HepG2 (cell line): ENCODE measurements around the gene FDPS.

Experiments used
- CEBPB ChIP-seq: IDR thresholded peaks from 2 replicates; pipeline ENCODE4 v1.6.1; 2011; ENCODE audit warnings: low read depth, low read length, improper control_type of control experiment, borderline replicate concordance
- ETS1 ChIP-seq: sonication (generic); formaldehyde crosslinking; IDR thresholded peaks from 2 replicates; pipeline ENCODE4 v1.4.0; 2020; ENCODE audit warnings: missing genetic modification reagents
- JUNB ChIP-seq: sonication (generic); formaldehyde crosslinking; IDR thresholded peaks from 2 replicates; pipeline ENCODE4 v1.8.0; 2022; ENCODE audit warnings: missing genetic modification reagents, mild to moderate bottlenecking, borderline replicate concordance
- MAFF ChIP-seq: IDR thresholded peaks from 2 replicates; pipeline ENCODE4 v1.6.1; 2011; ENCODE audit warnings: low read depth, low read length, improper control_type of control experiment
- PHF20 ChIP-seq: sonication (generic); formaldehyde crosslinking; IDR thresholded peaks from 2 replicates; pipeline ENCODE4 v1.5.0; 2020; ENCODE audit warnings: mild to moderate bottlenecking, missing genetic modification reagents
- POLR2A ChIP-seq, 2 experiments: IDR thresholded peaks; 2 replicates each; pipeline ENCODE4 v1.6.1; 2011; ENCODE audit warnings: low read depth in 2 of 2, low read length in 2 of 2, mild to moderate bottlenecking in 1 of 2, moderate library complexity in 1 of 2; ENCODE audit not compliant: insufficient read depth in 1 of 2
- ZHX1 ChIP-seq: sonication (generic); formaldehyde crosslinking; IDR thresholded peaks from 2 replicates; pipeline ENCODE4 v1.8.1; 2022; ENCODE audit warnings: low read depth, mild to moderate bottlenecking, missing genetic modification reagents
- ZNF343 ChIP-seq: sonication (generic); formaldehyde crosslinking; IDR thresholded peaks from 2 replicates; pipeline ENCODE4 v1.4.0; 2020; ENCODE audit warnings: mild to moderate bottlenecking, missing genetic modification reagents

- TF ChIP-seq MAFF (no peak), POLR2A (IDR thresholded peaks at IDR 0.05; ENCODE audit: insufficient read depth in 1 of 2, low read depth in 2 of 2, low read length in 2 of 2) (no peak), ETS1 (CRISPR knock-in tag) (no peak), JUNB (CRISPR knock-in tag) (no peak), CEBPB (no peak), ZNF343 (no peak), PHF20 (CRISPR knock-in tag) (no peak), ZHX1 (CRISPR knock-in tag) (no peak)
These were observed 12.8 kb upstream of the FDPS start for GRCh38 chr1:155295942-155296267.
